ENCODE measurements around the gene PLXDC2. TPM values are rescaled to one million over a fixed set of nuclear protein-coding genes. Genes with fewer than 3 reads are reported as not detected.

The PLXDC2 gene
- total RNA-seq, 2 experiments from 2014 or later, result 0.04 TPM; not detected in 1

DNA sequence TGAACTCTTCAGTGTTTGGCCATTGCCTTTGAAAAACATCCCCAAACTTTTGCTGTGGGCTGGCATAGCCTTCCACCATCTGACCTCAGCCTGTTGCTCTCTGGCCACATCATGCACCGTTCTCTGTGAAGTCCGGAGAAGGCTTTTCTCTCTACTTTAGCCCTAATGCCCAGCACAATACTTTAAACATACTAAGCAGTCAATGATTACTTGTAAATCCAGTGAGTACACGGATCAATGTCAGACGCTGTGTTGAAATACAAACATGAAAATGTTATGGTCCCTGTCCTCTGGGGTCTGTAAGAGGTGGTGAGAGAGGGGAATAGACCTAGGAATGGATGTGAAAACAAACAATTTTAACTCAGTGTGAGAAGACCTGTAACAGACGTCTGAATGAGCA is 297.9 kb downstream of the PLXDC2 start:
- DNase-seq, result no peak
- Mint-ChIP-seq H3K36me3 (no peaks in the 10 kb centered on the region), H3K4me3 (no peak overlapping the region), H3K27me3 (no peaks in the 10 kb centered on the region), H3K27ac (no peak overlapping the region), H3K9me3 (no peaks in the 10 kb centered on the region), H3K4me1 (no peaks in the 10 kb centered on the region)

DNA sequence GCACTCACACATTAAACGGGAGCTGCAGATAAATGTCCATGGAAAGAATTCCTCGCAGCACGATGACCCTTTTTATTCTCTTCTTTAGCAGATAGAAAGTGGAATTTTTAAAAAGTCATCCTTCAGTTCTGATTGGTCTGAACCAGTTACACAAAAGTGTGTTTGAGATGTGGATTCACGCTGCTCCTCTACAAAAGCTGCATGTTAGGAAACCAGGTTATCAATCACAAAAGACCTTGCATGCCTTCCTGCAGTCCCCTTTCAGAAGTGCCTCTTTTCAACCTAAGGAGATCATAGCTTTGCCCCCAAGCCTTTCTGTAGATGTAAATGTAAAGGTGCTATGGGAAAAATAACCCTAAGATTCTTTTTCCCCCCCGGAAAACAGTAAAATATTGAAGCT is 299.7 kb downstream of the PLXDC2 start:
- Mint-ChIP-seq H3K27ac (no peak overlapping the region), H3K4me1 (no peaks in the 10 kb centered on the region), H3K36me3 (no peaks in the 10 kb centered on the region), H3K27me3 (no peaks in the 10 kb centered on the region), H3K4me3 (no peak overlapping the region), H3K9me3 (no peaks in the 10 kb centered on the region)
- no peak for DNase-seq

DNA sequence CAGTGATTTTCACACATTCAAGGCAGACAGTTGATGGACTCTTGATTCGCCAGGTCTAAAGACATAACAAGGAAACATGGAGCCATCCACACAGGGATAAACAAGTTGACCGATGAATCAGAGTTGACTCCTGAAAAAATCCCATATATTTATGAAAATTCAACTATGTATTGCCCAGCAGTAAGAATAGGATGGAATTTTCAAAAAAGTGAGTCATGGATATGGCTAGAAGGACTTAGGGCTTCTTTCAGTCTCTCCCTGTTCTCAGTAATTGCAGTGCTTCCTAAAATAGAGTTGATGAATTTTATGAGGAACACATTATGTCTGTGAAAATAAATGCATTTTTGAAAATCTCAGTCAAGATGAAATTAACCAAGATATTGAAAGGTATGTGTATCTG is 301.2 kb downstream of the PLXDC2 start:
- H3K27ac Mint-ChIP-seq, result no peak overlapping the region
- no peaks in the 10 kb centered on the region for H3K36me3 Mint-ChIP-seq
- H3K4me3 Mint-ChIP-seq, result no peak overlapping the region
- no peaks in the 10 kb centered on the region for H3K4me1 Mint-ChIP-seq
- H3K9me3 Mint-ChIP-seq, result no peaks in the 10 kb centered on the region
- no peaks in the 10 kb centered on the region for H3K27me3 Mint-ChIP-seq
- DNase-seq, result no peak

DNA sequence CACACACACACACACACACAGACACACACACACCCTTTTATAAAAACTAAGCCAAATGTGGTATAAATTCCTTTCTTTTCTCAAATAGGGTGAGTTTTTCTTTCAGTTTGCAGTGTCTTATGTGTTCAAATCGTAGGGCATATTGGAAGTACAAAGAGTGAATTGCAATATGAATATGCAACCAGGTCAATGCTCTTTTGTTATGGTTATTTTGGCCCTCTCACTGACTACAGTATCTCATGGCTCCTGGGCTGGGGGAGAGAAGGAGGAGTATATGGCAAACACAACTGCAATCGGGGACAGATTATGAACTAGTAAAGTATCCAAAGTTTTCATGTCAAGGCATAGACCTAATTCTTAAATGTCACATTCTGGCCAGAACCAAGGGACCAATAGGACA is 301.9 kb downstream of the PLXDC2 start:
- H3K9me3 Mint-ChIP-seq, result no peaks in the 10 kb centered on the region
- no peaks in the 10 kb centered on the region for H3K27me3 Mint-ChIP-seq
- no peak overlapping the region for H3K27ac Mint-ChIP-seq
- H3K4me1 Mint-ChIP-seq, result no peaks in the 10 kb centered on the region
- H3K4me3 Mint-ChIP-seq, result no peak overlapping the region
- H3K36me3 Mint-ChIP-seq, result no peaks in the 10 kb centered on the region
- no peak for DNase-seq

DNA sequence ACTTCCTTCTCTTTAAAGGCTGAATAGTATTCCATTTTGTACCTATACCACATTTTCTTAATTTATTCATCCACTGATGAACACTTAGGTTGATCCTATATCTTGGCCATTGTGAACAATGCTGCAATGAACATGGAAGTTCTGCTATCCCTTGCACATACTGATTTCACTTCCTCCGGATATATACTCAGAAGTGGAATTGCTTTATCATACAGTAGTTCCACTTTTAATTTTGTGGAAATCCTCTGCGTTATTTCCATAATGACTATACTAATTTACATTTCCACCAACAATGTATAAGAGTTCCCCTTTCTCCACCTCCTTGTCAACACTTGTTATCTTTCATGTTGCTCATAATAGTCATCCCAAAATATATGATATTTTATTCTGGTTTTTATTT is 312.6 kb downstream of the PLXDC2 start:
- H3K4me3 Mint-ChIP-seq, result no peak overlapping the region
- DNase-seq, result no peak
- H3K36me3 Mint-ChIP-seq, result no peaks in the 10 kb centered on the region
- no peaks in the 10 kb centered on the region for H3K27me3 Mint-ChIP-seq
- H3K4me1 Mint-ChIP-seq, result no peaks in the 10 kb centered on the region
- no peak overlapping the region for H3K27ac Mint-ChIP-seq
- H3K9me3 Mint-ChIP-seq, result peaks cover 6% of the 10 kb centered on the region

DNA sequence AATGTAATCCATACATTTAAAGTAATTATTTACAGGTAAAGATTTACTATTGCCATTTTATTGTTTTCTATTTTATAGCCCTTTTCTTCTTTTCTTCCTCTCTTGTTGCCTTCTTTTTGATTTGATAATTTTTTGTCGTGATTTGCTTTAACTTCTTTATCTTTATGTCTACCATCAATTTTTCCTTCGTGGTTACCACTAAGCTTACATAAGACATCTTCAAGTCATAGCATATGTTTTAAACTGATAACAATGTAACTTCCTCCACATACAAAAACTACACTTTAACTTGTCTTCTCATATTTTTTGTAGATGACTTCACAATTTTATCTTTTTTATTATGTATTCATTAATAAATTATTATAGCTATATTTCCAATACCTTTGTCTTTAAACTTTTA is 316.6 kb downstream of the PLXDC2 start:
- H3K9me3 Mint-ChIP-seq, result peaks cover 15% of the 10 kb centered on the region
- H3K36me3 Mint-ChIP-seq, result no peaks in the 10 kb centered on the region
- H3K4me1 Mint-ChIP-seq, result no peaks in the 10 kb centered on the region

DNA sequence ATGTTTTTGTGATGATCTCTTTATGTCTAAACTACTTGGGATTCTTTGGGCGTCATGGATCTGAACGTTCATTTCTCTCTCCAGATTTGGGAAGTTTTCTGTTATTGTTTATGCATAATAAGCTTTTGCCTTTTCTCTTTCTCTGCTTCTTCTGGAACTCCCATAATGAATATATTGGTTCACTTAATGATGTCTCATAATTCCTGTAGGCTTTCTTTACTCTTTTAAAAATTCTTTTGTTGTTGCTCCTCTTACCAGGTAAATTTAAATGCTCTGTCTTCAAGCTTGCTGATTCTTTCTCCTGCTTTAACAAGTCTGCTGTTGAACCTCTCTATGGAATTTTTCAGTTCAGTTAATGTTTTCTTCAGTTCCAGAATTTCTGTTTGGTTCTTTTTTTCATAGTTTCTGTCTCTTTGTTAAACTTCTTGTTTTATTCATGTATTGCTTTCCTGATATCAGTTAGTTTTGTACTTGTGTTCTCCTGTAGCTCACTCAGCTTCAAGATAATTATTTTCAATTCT is 317.5 kb downstream of the PLXDC2 start:
- H3K4me1 Mint-ChIP-seq, result no peaks in the 10 kb centered on the region
- no peaks in the 10 kb centered on the region for H3K36me3 Mint-ChIP-seq
- no peak overlapping the region for H3K4me3 Mint-ChIP-seq
- no peaks in the 10 kb centered on the region for H3K27me3 Mint-ChIP-seq
- no peak for DNase-seq
- peaks cover 15% of the 10 kb centered on the region for H3K9me3 Mint-ChIP-seq
- H3K27ac Mint-ChIP-seq, result no peak overlapping the region

More for the DNA sequence above, 316.6 kb downstream of the PLXDC2 start:
- Mint-ChIP-seq H3K27me3 (no peaks in the 10 kb centered on the region), H3K4me3 (no peak overlapping the region), H3K27ac (no peak overlapping the region)
- DNase-seq, result no peak

DNA sequence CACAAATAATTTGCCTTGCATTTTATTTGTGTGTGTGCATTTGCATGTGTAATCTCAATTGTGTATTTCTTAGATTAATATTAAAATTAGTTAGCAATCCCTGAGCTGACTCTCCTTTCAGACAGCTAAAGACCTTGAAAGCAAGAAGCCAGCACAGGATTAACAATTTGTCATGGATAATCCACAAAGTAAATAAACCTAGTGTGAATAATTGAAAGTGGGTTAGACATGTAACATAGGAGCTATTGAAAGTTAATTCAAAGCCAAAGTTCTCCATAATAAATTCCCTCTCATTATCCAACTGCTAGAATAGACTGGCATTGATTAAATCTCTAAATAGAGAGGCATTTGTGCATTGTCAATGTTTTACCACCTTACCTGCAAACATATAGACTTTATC is 326.1 kb downstream of the PLXDC2 start:
- Mint-ChIP-seq H3K27ac (no peak overlapping the region), H3K4me3 (no peak overlapping the region), H3K27me3 (no peaks in the 10 kb centered on the region), H3K36me3 (no peaks in the 10 kb centered on the region), H3K9me3 (peaks cover 6% of the 10 kb centered on the region), H3K4me1 (no peaks in the 10 kb centered on the region)
- no peak for DNase-seq

DNA sequence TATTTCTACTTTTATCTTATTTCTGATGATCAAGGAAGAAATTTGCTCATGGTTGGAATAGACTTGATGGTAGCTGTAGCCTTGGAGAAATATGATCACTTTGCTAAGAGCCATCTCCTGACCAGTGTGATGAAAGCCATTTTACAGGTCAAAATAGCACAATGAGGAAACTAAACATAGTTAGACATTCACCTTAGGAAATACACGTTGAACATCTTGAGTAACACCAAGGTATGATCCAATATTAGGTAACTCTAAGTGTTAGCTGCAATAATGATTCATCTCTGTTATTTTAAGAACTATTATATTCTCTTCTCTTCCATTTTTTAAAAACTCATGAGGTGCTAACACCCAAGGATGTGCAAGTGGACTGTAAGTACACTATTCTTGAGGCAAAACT is 328.0 kb downstream of the PLXDC2 start:
- no peaks in the 10 kb centered on the region for H3K36me3 Mint-ChIP-seq
- H3K4me1 Mint-ChIP-seq, result no peaks in the 10 kb centered on the region
- peaks cover 3% of the 10 kb centered on the region for H3K9me3 Mint-ChIP-seq
- no peak overlapping the region for H3K4me3 Mint-ChIP-seq
- H3K27ac Mint-ChIP-seq, result no peak overlapping the region
- no peaks in the 10 kb centered on the region for H3K27me3 Mint-ChIP-seq
- no peak for DNase-seq

DNA sequence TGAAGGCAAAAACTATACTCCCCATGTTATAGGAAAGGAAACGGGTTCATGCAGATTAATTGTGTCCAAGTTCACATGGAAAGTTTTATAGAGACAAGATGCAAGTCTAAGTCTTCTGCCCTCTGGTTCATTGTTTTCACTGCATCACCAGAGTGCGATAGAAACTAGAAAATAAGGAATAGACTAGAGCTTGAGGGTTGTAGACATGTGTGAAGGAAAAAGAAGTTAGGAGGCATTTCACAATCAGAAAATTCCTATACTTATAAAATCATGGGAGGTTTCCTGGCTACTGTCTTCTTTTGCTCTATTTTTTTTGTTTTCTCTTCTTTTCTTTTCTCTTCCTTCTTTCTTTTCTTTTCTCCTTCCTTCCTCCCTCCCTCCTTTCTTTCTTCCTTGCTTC is 329.8 kb downstream of the PLXDC2 start:
- Mint-ChIP-seq H3K36me3 (no peaks in the 10 kb centered on the region), H3K4me3 (no peak overlapping the region), H3K4me1 (no peaks in the 10 kb centered on the region), H3K27me3 (no peaks in the 10 kb centered on the region), H3K27ac (no peak overlapping the region), H3K9me3 (no peaks in the 10 kb centered on the region)
- no peak for DNase-seq

DNA sequence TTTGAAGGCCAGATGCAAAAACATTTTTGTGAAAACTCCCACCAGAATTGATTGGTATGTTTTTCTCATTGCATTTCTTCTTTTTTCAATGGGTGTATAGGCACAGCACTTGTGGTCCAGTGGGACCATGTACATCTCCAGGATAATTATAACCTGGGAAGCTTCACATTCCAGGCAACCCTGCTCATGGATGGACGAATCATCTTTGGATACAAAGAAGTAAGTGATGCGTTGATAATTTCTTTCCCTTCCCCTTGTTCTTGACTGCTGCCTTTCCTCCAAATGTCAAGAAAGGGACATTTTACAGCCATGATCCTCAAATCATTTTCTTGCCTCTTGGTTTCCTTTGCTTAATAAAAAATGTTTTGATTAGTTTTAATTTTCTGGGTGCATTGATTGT is 331.5 kb downstream of the PLXDC2 start:
- no peaks in the 10 kb centered on the region for H3K9me3 Mint-ChIP-seq
- no peak overlapping the region for H3K27ac Mint-ChIP-seq
- no peaks in the 10 kb centered on the region for H3K4me1 Mint-ChIP-seq
- H3K36me3 Mint-ChIP-seq, result no peaks in the 10 kb centered on the region
- no peaks in the 10 kb centered on the region for H3K27me3 Mint-ChIP-seq
- no peak overlapping the region for H3K4me3 Mint-ChIP-seq
- no peak for DNase-seq

DNA sequence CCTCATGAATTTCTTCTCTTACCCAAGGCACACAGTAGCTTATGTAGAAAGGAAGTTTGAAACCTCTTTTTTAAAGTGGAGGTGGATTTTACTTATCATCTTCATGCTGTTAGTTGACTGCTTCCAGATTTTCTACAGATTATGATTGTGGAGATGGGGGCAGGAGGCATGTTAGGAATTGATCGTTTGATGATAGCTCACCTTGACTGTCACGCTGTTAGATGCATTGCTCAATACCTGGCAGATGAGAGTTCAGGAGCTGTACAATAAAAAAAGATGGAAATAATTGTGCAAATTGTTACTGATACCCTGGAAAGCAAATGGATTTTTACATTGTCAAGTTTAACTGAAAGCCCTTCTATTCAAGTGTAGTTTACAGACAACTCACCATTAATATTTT is 340.3 kb downstream of the PLXDC2 start:
- no peak overlapping the region for H3K4me3 Mint-ChIP-seq
- no peaks in the 10 kb centered on the region for H3K36me3 Mint-ChIP-seq
- DNase-seq, result no peak
- no peaks in the 10 kb centered on the region for H3K4me1 Mint-ChIP-seq
- no peaks in the 10 kb centered on the region for H3K27me3 Mint-ChIP-seq
- no peaks in the 10 kb centered on the region for H3K9me3 Mint-ChIP-seq
- H3K27ac Mint-ChIP-seq, result no peak overlapping the region

DNA sequence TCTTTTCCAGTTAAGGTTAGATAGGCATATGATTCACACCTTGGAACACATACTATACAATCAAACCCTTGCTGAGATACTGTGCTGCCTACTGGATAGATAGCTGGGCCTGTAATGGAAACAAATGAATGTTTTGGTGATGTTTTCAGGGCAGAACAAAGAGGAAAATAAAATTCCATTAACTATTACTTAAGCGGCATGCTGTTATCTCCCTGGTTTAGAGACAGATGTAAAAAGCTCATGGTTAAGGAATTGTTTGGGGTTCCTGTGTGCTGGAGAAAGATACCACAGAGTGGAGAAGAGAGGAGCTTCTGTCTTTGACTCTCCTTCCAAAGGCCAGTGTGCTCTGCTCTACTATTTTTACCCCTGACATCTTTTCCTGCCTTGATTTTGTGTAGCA is 341.1 kb downstream of the PLXDC2 start:
- Mint-ChIP-seq H3K9me3 (no peaks in the 10 kb centered on the region), H3K27ac (no peak overlapping the region), H3K4me3 (no peak overlapping the region), H3K27me3 (no peaks in the 10 kb centered on the region), H3K36me3 (no peaks in the 10 kb centered on the region), H3K4me1 (no peaks in the 10 kb centered on the region)
- no peak for DNase-seq

DNA sequence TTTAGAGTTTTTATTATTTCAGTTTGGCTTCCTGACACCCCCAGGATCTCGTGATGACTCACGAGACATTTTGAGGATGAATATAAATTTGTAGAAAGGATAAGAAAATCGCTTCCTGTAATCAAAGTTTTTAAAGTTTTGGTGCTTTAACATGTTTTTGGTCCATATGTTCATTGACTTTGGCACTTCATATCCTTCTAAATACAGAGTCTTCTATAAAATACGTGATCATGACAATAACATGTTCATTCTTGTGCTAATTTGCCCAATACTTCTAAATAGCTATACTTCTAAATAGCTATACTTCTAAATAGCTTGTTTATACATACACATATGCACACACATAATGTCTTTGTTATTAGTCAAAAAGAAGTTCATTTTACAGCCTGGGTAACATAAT is 341.9 kb downstream of the PLXDC2 start:
- Mint-ChIP-seq H3K27ac (no peak overlapping the region), H3K36me3 (no peaks in the 10 kb centered on the region), H3K4me3 (no peak overlapping the region), H3K27me3 (no peaks in the 10 kb centered on the region), H3K4me1 (no peaks in the 10 kb centered on the region), H3K9me3 (no peaks in the 10 kb centered on the region)
- DNase-seq, result no peak

DNA sequence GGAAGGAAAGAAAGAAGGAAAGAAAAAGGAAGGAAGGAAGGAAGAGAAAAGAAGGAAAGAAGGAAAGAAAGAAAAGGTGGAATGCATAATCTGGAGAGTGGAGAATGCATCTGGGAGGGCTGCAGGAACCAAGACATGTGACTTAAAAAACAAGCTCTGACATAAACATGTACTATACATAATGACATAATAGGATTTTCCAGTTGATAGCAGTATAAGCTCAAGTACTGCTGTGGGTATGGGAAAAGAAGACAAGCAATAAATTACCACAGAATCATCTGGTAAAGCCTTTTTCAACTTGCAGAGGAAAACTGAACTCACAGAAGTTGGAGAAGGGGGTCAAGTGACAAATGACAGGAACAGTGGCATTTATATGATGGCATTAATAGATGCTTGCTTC is 345.9 kb downstream of the PLXDC2 start:
- Mint-ChIP-seq H3K9me3 (no peaks in the 10 kb centered on the region), H3K27me3 (no peaks in the 10 kb centered on the region), H3K4me1 (no peaks in the 10 kb centered on the region), H3K4me3 (no peak overlapping the region), H3K27ac (no peak overlapping the region), H3K36me3 (no peaks in the 10 kb centered on the region)
- no peak for DNase-seq

DNA sequence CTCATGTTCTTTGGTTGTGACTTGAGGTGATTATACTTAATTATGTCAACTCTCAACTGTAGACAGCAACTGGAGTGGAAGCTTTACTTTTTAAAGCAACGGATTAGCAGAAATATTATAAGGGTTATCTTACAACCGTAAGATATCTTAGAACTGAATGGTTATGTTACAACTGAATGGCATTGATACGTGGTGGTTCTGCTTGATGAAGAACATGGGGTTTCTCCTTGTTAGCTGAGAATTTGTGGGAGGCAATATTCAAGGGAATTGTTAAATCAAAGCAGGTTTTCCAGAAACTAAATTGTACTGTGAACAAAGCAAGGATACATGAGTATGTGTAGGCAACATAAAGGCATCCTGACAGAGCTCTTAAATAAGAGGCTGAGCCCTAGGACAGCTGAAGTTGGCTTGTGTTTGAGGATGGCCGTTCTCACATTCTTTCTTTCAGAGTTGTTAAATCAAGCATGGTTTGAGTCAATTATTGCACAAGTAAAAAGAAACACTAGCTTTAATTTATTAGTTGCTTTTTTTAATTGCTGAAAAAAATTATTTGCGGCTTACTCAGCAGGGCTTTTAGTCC is 350.0 kb downstream of the PLXDC2 start:
- Mint-ChIP-seq H3K27me3 (no peaks in the 10 kb centered on the region), H3K4me1 (no peaks in the 10 kb centered on the region), H3K27ac (no peak overlapping the region), H3K9me3 (no peaks in the 10 kb centered on the region), H3K4me3 (no peak overlapping the region), H3K36me3 (no peaks in the 10 kb centered on the region)
- DNase-seq, result no peak
